GM18508 (cell line): ENCODE results near the gene GARNL3.

Experiments used
- ATAC-seq: cut with Tn5 transposase; IDR thresholded peaks from one replicate; pipeline ENCODE4 v1.9.1; 2021; ENCODE audit warnings: moderate number of reproducible peaks; ENCODE audit not compliant: insufficient read depth, unreplicated experiment

GARNL3 gene

GRCh38 chr9:127264462-127265219, at the start of gene GARNL3:
TSS of gene GARNL3 (plus strand) at chr9:127264774. CDS start at chr9:127264878, 104 bp downstream.
- ATAC-seq, result no peak

GRCh38 chr9:127215268-127216209, 49.0 kb upstream of the GARNL3 start:
- ATAC-seq, result no peak

GRCh38 chr9:127216210-127216887, 48.2 kb upstream of the GARNL3 start:
- no peak for ATAC-seq

- ATAC-seq, result no peak
Measured at GRCh38 chr9:127216888-127217217, 47.7 kb upstream of the GARNL3 start.

- no peak for ATAC-seq
Measured at GRCh38 chr9:127218818-127219217, 45.8 kb upstream of the GARNL3 start.

GRCh38 chr9:127219520-127219919, 45.1 kb upstream of the GARNL3 start:
- ATAC-seq, result no peak

GRCh38 chr9:127221695-127222094, 42.9 kb upstream of the GARNL3 start:
- no peak for ATAC-seq

- no peak for ATAC-seq
Measured at GRCh38 chr9:127222388-127223095, 42.0 kb upstream of the GARNL3 start.

GRCh38 chr9:127223266-127223665, 41.3 kb upstream of the GARNL3 start:
- ATAC-seq, result no peak

GRCh38 chr9:127223810-127224177, 40.8 kb upstream of the GARNL3 start:
- ATAC-seq, result no peak

- ATAC-seq, result no peak
Measured at GRCh38 chr9:127224178-127224882, 40.2 kb upstream of the GARNL3 start.

GRCh38 chr9:127224883-127225739, 39.5 kb upstream of the GARNL3 start:
- no peak for ATAC-seq

GRCh38 chr9:127225801-127226625, 38.6 kb upstream of the GARNL3 start:
- ATAC-seq, result no peak

- ATAC-seq, result no peak
Measured at GRCh38 chr9:127229691-127230417, 34.7 kb upstream of the GARNL3 start.

- no peak for ATAC-seq
Measured at GRCh38 chr9:127231666-127232065, 32.9 kb upstream of the GARNL3 start.

- no peak for ATAC-seq
Measured at GRCh38 chr9:127232833-127233549, 31.6 kb upstream of the GARNL3 start.

- no peak for ATAC-seq
Measured at GRCh38 chr9:127233550-127233949, 31.0 kb upstream of the GARNL3 start.
